Breast epithelium (tissue), 3 donors: ENCODE measurements around the gene CDH4.

Source experiments
- POLR2A ChIP-seq: fragments of 450-650 bp; IDR thresholded peaks from one replicate; pipeline ENCODE4 v1.6.1; 2016; ENCODE audit warnings: antibody characterized with exemption, mild to moderate bottlenecking, moderate library complexity
- TF ChIP-seq, protein P1 (sequence below), 3 donors: fragments of 450-650 bp; IDR thresholded peaks; one replicate each; pipeline ENCODE4 v1.5.1; 2016 to 2017; ENCODE audit warnings: antibody characterized with exemption in 3 of 3, mild to moderate bottlenecking in 3 of 3, moderate library complexity in 3 of 3

DNA sequence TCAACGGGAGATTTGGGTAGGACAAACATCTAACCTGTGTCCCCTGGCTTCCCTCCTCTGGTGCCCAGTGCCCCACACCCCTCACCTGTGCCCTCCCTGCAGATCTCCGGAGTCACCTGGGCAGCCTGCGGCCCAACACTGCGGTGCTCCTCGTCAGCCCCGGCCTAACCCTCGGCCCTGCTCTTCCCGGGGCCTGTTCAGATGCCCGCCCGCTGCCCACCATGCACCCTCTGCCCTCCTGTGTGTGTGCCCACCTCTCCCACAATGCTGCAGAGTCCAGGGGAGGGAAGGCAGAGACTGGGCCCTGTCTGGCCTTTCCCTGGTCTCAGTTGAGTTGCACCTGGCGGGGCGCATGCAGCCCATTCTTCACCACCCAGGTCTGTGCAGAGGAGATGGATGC is 349.3 kb downstream of the CDH4 start:
- TF ChIP-seq, protein P1, sequence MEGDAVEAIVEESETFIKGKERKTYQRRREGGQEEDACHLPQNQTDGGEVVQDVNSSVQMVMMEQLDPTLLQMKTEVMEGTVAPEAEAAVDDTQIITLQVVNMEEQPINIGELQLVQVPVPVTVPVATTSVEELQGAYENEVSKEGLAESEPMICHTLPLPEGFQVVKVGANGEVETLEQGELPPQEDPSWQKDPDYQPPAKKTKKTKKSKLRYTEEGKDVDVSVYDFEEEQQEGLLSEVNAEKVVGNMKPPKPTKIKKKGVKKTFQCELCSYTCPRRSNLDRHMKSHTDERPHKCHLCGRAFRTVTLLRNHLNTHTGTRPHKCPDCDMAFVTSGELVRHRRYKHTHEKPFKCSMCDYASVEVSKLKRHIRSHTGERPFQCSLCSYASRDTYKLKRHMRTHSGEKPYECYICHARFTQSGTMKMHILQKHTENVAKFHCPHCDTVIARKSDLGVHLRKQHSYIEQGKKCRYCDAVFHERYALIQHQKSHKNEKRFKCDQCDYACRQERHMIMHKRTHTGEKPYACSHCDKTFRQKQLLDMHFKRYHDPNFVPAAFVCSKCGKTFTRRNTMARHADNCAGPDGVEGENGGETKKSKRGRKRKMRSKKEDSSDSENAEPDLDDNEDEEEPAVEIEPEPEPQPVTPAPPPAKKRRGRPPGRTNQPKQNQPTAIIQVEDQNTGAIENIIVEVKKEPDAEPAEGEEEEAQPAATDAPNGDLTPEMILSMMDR (IDR thresholded peaks at IDR 0.05), result no peak
- no peak for TF ChIP-seq POLR2A
